Osteoblast (primary cell): ENCODE data around the gene PCAT7. TPM values are rescaled to one million over a fixed set of nuclear protein-coding genes. Genes with fewer than 3 reads are reported as not detected.

ENCODE experiments used
- DNase-seq: peaks from one replicate; pipeline ENCODE4 v3.0.0; 2011; ENCODE audit warnings: low spot score, mixed read lengths; ENCODE audit not compliant: insufficient read length; ENCODE audit errors: missing footprints
- H2AFZ ChIP-seq: 2 replicates; pipeline ENCODE4 v1.6.0; 2011; ENCODE audit warnings: mild to moderate bottlenecking, low read length
- H3K27ac ChIP-seq: 2 replicates; pipeline ENCODE4 v1.5.1; 2011; ENCODE audit warnings: mild to moderate bottlenecking, low read depth, low read length, moderate library complexity
- H3K27me3 ChIP-seq: 2 replicates; pipeline ENCODE4 v1.6.0; 2012; ENCODE audit warnings: mild to moderate bottlenecking, control low read depth, inconsistent platforms, low read length, moderate library complexity; ENCODE audit not compliant: insufficient read depth
- H3K36me3 ChIP-seq: 2 replicates; pipeline ENCODE4 v1.5.1; 2011; ENCODE audit warnings: mild to moderate bottlenecking, low read length, control low read depth, moderate library complexity; ENCODE audit not compliant: insufficient read depth
- H3K4me1 ChIP-seq: 2 replicates; pipeline ENCODE4 v1.5.1; 2011; ENCODE audit warnings: mild to moderate bottlenecking, low read length, control low read depth, moderate library complexity; ENCODE audit not compliant: insufficient read depth
- H3K4me2 ChIP-seq: 2 replicates; pipeline ENCODE4 v1.6.0; 2011; ENCODE audit warnings: mild to moderate bottlenecking, low read length; ENCODE audit not compliant: insufficient read depth
- H3K4me3 ChIP-seq: fragments of 200-600 bp; sonication (generic); 3 replicates; pipeline ENCODE4 v1.5.1; 2012; ENCODE audit warnings: mild to moderate bottlenecking, low read length, inconsistent platforms; ENCODE audit not compliant: insufficient read depth
- H3K79me2 ChIP-seq: 2 replicates; pipeline ENCODE4 v1.6.0; 2012; ENCODE audit warnings: mild to moderate bottlenecking, low read length, control low read depth, inconsistent platforms; ENCODE audit not compliant: insufficient read depth
- H3K9me3 ChIP-seq: 2 replicates; pipeline ENCODE4 v1.5.1; 2011; ENCODE audit warnings: low read depth, low read length, control low read depth
- H4K20me1 ChIP-seq: 2 replicates; pipeline ENCODE4 v1.6.0; 2012; ENCODE audit warnings: mild to moderate bottlenecking, low read length, control low read depth; ENCODE audit not compliant: insufficient read depth
- total RNA-seq: library from RNA; depleted of rRNA; stranded (reverse); fragments of >200 nt; gene quantifications from 2 replicates; pipeline ENCODE4 v1.2.3, GENCODE V29; 2012
- TF ChIP-seq, protein P1 (sequence below): IDR thresholded peaks from 2 replicates; pipeline ENCODE4 v1.5.1; 2011; ENCODE audit warnings: mild to moderate bottlenecking, low read depth, low read length, moderate library complexity; ENCODE audit errors: extremely low read depth

Gene PCAT7
- total RNA-seq, 1 donor, result 0.36 TPM

DNA sequence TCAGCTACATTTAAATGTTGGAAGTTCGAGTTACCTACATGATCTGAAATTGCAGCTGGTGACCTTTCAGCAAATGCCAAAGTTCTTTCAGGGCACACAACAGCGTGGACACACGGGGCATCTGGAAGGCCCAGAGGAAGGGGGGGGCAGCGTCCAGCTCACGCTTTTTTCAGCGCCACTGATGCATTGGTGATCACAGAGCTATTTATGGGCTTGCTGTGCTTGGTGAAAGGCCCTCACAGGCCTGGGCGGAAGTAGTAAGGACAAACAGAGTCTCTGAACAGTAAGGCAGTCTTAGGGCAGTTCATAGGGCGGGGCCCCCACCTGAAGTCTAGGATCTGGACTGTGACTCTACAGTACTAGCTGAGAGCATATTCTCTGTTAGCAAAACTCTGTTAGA lies 45.4 kb downstream of the PCAT7 start:
- H3K4me3 ChIP-seq, result no peak overlapping the region
- TF ChIP-seq, protein P1, sequence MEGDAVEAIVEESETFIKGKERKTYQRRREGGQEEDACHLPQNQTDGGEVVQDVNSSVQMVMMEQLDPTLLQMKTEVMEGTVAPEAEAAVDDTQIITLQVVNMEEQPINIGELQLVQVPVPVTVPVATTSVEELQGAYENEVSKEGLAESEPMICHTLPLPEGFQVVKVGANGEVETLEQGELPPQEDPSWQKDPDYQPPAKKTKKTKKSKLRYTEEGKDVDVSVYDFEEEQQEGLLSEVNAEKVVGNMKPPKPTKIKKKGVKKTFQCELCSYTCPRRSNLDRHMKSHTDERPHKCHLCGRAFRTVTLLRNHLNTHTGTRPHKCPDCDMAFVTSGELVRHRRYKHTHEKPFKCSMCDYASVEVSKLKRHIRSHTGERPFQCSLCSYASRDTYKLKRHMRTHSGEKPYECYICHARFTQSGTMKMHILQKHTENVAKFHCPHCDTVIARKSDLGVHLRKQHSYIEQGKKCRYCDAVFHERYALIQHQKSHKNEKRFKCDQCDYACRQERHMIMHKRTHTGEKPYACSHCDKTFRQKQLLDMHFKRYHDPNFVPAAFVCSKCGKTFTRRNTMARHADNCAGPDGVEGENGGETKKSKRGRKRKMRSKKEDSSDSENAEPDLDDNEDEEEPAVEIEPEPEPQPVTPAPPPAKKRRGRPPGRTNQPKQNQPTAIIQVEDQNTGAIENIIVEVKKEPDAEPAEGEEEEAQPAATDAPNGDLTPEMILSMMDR, result no peak

DNA sequence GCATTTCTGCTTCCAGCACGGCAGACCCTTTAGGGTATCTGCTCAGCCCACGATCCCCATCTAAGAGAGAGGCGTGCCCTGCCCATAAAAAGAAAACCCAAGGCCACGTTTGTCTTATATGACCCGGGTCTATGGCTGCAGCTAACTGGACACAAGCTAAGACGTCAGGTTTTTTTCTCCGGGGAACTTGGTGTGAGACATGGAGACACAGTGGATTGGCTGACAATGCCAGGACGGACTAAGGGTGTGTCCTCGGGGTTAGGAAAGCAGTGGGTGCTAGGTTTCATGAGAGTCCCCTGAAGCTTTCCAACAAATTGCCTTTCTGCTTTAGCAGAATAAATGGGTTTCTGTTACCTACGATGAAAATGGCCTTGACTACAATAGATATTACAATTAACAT lies 45.8 kb downstream of the PCAT7 start:
- Histone ChIP-seq H3K9me3 (no peaks in the 10 kb centered on the region), H3K4me2 (no peak overlapping the region), H3K4me3 (no peak overlapping the region), H2AFZ (no peak overlapping the region), H3K79me2 (no peaks in the 10 kb centered on the region), H4K20me1 (no peaks in the 10 kb centered on the region), H3K27me3 (peaks cover 18% of the 10 kb centered on the region), H3K4me1 (no peaks in the 10 kb centered on the region), H3K36me3 (no peaks in the 10 kb centered on the region), H3K27ac (no peak overlapping the region)
- DNase-seq, result no peak
- TF ChIP-seq, protein P1, result no peak

More for the DNA sequence above, 45.4 kb downstream of the PCAT7 start:
- Histone ChIP-seq H2AFZ (no peak overlapping the region), H3K36me3 (no peaks in the 10 kb centered on the region), H3K4me1 (no peaks in the 10 kb centered on the region), H3K79me2 (no peaks in the 10 kb centered on the region), H3K27me3 (peaks cover 13% of the 10 kb centered on the region), H4K20me1 (no peaks in the 10 kb centered on the region), H3K27ac (no peak overlapping the region), H3K9me3 (no peaks in the 10 kb centered on the region), H3K4me2 (no peak overlapping the region)
- DNase-seq, result no peak

DNA sequence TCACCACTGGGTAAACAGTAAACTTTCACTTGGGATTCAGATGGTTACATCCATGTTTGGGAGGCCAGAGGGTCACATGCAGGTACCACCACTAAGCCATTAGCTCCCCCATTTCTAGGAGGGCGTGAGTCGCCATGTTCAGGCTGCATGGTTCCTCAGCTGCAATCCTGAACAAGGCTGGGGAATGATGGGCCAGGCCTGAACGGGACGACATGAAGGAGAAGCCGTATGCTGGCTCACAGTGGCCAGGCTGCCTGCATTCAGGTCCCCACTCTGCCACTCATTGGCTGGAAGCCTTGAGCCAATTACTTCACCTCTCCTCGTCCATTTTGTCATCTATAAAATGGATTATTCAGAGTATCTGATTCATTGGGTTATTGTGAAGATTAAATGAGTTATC lies 47.8 kb downstream of the PCAT7 start:
- H3K4me2 ChIP-seq, result no peak overlapping the region
- H2AFZ ChIP-seq, result no peak overlapping the region
- no peaks in the 10 kb centered on the region for H3K9me3 ChIP-seq
- no peak overlapping the region for H3K4me3 ChIP-seq
- H3K36me3 ChIP-seq, result no peaks in the 10 kb centered on the region
- no peak for DNase-seq
- TF ChIP-seq, protein P1, result no peak
- H3K4me1 ChIP-seq, result no peaks in the 10 kb centered on the region
- no peak overlapping the region for H3K27ac ChIP-seq
- H3K27me3 ChIP-seq, result peaks cover 36% of the 10 kb centered on the region
- no peaks in the 10 kb centered on the region for H4K20me1 ChIP-seq
- H3K79me2 ChIP-seq, result no peaks in the 10 kb centered on the region

DNA sequence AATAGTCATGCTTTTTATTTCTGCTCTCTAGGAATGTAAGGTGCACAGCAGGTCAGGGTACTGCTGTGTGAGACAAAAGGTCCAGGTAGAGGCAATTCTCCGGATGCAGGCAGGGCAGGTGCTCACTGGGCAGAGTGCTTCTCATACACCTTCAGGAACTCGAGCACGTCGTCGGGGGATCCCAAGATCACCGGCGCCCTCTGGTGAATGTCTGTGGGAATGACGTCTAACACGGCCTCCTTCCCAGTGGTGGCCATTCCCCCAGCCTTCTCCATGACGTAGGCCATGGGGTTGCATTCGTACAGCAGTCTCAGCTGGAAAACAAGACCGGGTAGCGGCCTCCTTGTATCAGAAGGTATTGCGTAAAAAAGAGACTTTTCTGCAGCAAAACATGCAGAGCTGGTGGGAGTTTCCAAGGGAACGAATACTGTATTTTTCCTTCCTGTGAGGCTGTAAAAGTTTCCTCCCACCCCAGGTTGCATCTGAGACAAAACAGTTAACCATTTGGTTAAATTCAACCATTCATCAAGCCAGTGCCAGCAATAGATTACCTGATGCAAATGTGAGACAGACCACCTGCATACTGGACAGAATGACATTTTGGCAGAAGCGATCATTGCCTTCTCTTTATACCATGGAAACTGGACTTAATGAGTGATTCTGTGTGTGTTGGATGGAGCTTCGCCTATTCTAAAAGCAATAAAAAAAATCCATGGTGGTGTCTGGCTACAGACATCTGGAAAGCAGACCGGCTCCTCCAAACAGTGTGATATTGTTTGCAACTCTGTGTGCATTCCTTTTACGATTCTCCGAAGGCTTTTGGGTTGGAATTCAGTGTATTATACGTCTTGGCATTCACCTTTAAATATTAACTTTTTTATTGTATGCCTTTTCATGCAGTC lies 48.6 kb downstream of the PCAT7 start:
- no peaks in the 10 kb centered on the region for H3K79me2 ChIP-seq
- no peak overlapping the region for H3K4me3 ChIP-seq
- peak; percentile 97 for DNase-seq
- no peaks in the 10 kb centered on the region for H3K36me3 ChIP-seq
- no peaks in the 10 kb centered on the region for H4K20me1 ChIP-seq
- no peaks in the 10 kb centered on the region for H3K9me3 ChIP-seq
- peaks cover 44% of the 10 kb centered on the region for H3K27me3 ChIP-seq
- H3K4me2 ChIP-seq, result peak overlapping the region; percentile 42
- no peak overlapping the region for H3K27ac ChIP-seq
- no peaks in the 10 kb centered on the region for H3K4me1 ChIP-seq
- H2AFZ ChIP-seq, result no peak overlapping the region
- TF ChIP-seq, protein P1, result peak; percentile 69
